T-helper 1 cell treated with Interleukin-12 subunit alpha and Interleukin-12 subunit beta and Interleukin-4 antibody, amounts not matched to agents 30 μg/mL and 1 μg/mL, for 36 hours (primary cell): ENCODE results near the gene DCTN3.

ENCODE experiments used
- H3K27ac Mint-ChIP-seq: one replicate; pipeline ENCODE4 v1.8.0; 2021; ENCODE audit warnings: mild to moderate bottlenecking, mixed read lengths
- H3K27me3 Mint-ChIP-seq: one replicate; pipeline ENCODE4 v1.8.0; 2021; ENCODE audit warnings: low read depth, mixed read lengths
- H3K36me3 Mint-ChIP-seq: one replicate; pipeline ENCODE4 v1.8.0; 2021; ENCODE audit warnings: low read depth, mixed read lengths
- H3K4me1 Mint-ChIP-seq: one replicate; pipeline ENCODE4 v1.8.0; 2021; ENCODE audit warnings: low read depth, mixed read lengths
- H3K4me3 Mint-ChIP-seq: one replicate; pipeline ENCODE4 v1.8.0; 2021; ENCODE audit warnings: mild to moderate bottlenecking, moderate library complexity, mixed read lengths
- H3K9me3 Mint-ChIP-seq: one replicate; pipeline ENCODE4 v1.8.0; 2021; ENCODE audit warnings: mixed read lengths

The DCTN3 gene

GRCh38 chr9:34579104-34579807 lies 41.0 kb downstream of the DCTN3 start:
- no peak overlapping the region for H3K27ac Mint-ChIP-seq
- peaks cover 77% of the 10 kb centered on the region for H3K27me3 Mint-ChIP-seq
- no peaks in the 10 kb centered on the region for H3K9me3 Mint-ChIP-seq
- no peaks in the 10 kb centered on the region for H3K36me3 Mint-ChIP-seq
- H3K4me1 Mint-ChIP-seq, result peaks cover 5% of the 10 kb centered on the region
- H3K4me3 Mint-ChIP-seq, result no peak overlapping the region

- no peaks in the 10 kb centered on the region for H3K9me3 Mint-ChIP-seq
- H3K27ac Mint-ChIP-seq, result no peak overlapping the region
- no peaks in the 10 kb centered on the region for H3K36me3 Mint-ChIP-seq
- peaks cover 5% of the 10 kb centered on the region for H3K4me1 Mint-ChIP-seq
- H3K4me3 Mint-ChIP-seq, result no peak overlapping the region
- peaks cover 69% of the 10 kb centered on the region for H3K27me3 Mint-ChIP-seq
These were observed 41.8 kb downstream of the DCTN3 start for GRCh38 chr9:34578241-34579103.

GRCh38 chr9:34577400-34578240 lies 42.7 kb downstream of the DCTN3 start:
- Mint-ChIP-seq H3K27me3 (peaks cover 62% of the 10 kb centered on the region), H3K4me3 (no peak overlapping the region), H3K36me3 (no peaks in the 10 kb centered on the region)

GRCh38 chr9:34576597-34577399 lies 43.5 kb downstream of the DCTN3 start:
- Mint-ChIP-seq H3K4me1 (peaks cover 5% of the 10 kb centered on the region), H3K27me3 (peaks cover 58% of the 10 kb centered on the region), H3K36me3 (no peaks in the 10 kb centered on the region), H3K4me3 (no peak overlapping the region), H3K27ac (no peak overlapping the region), H3K9me3 (no peaks in the 10 kb centered on the region)

More at GRCh38 chr9:34577400-34578240, 42.7 kb downstream of the DCTN3 start:
- no peak overlapping the region for H3K27ac Mint-ChIP-seq
- peaks cover 5% of the 10 kb centered on the region for H3K4me1 Mint-ChIP-seq
- no peaks in the 10 kb centered on the region for H3K9me3 Mint-ChIP-seq

- H3K9me3 Mint-ChIP-seq, result no peaks in the 10 kb centered on the region
- H3K27ac Mint-ChIP-seq, result no peak overlapping the region
- no peaks in the 10 kb centered on the region for H3K36me3 Mint-ChIP-seq
- H3K4me1 Mint-ChIP-seq, result peaks cover 5% of the 10 kb centered on the region
- peaks cover 50% of the 10 kb centered on the region for H3K27me3 Mint-ChIP-seq
- no peak overlapping the region for H3K4me3 Mint-ChIP-seq
These were observed 44.3 kb downstream of the DCTN3 start for GRCh38 chr9:34575862-34576596.

GRCh38 chr9:34575241-34575640 lies 45.1 kb downstream of the DCTN3 start:
- peaks cover 45% of the 10 kb centered on the region for H3K27me3 Mint-ChIP-seq

GRCh38 chr9:34574571-34574970 lies 45.7 kb downstream of the DCTN3 start:
- Mint-ChIP-seq H3K27ac (no peak overlapping the region), H3K36me3 (no peaks in the 10 kb centered on the region), H3K9me3 (no peaks in the 10 kb centered on the region), H3K4me3 (no peak overlapping the region), H3K4me1 (peaks cover 5% of the 10 kb centered on the region), H3K27me3 (peaks cover 43% of the 10 kb centered on the region)

More at GRCh38 chr9:34575241-34575640, 45.1 kb downstream of the DCTN3 start:
- Mint-ChIP-seq H3K36me3 (no peaks in the 10 kb centered on the region), H3K27ac (no peak overlapping the region), H3K4me1 (peaks cover 5% of the 10 kb centered on the region), H3K4me3 (no peak overlapping the region), H3K9me3 (no peaks in the 10 kb centered on the region)

- Mint-ChIP-seq H3K27me3 (peaks cover 35% of the 10 kb centered on the region), H3K4me1 (peaks cover 5% of the 10 kb centered on the region), H3K9me3 (no peaks in the 10 kb centered on the region)
These were observed 46.5 kb downstream of the DCTN3 start for GRCh38 chr9:34573599-34574325.

GRCh38 chr9:34572628-34573027 lies 47.7 kb downstream of the DCTN3 start:
- Mint-ChIP-seq H3K27me3 (peaks cover 26% of the 10 kb centered on the region), H3K36me3 (no peaks in the 10 kb centered on the region), H3K27ac (no peak overlapping the region), H3K4me3 (no peak overlapping the region), H3K9me3 (no peaks in the 10 kb centered on the region), H3K4me1 (peaks cover 5% of the 10 kb centered on the region)

More at GRCh38 chr9:34573599-34574325, 46.5 kb downstream of the DCTN3 start:
- H3K27ac Mint-ChIP-seq, result no peak overlapping the region
- H3K4me3 Mint-ChIP-seq, result no peak overlapping the region
- H3K36me3 Mint-ChIP-seq, result no peaks in the 10 kb centered on the region

- Mint-ChIP-seq H3K36me3 (no peaks in the 10 kb centered on the region), H3K27me3 (peaks cover 21% of the 10 kb centered on the region), H3K4me1 (peaks cover under 1% of the 10 kb centered on the region), H3K27ac (no peak overlapping the region), H3K4me3 (no peak overlapping the region), H3K9me3 (no peaks in the 10 kb centered on the region)
These were observed 48.2 kb downstream of the DCTN3 start for GRCh38 chr9:34572092-34572491.

GRCh38 chr9:34571481-34571810 lies 48.8 kb downstream of the DCTN3 start:
- Mint-ChIP-seq H3K36me3 (no peaks in the 10 kb centered on the region), H3K4me1 (no peaks in the 10 kb centered on the region), H3K9me3 (no peaks in the 10 kb centered on the region), H3K27me3 (peaks cover 16% of the 10 kb centered on the region), H3K4me3 (no peak overlapping the region), H3K27ac (no peak overlapping the region)

GRCh38 chr9:34570809-34571480 lies 49.4 kb downstream of the DCTN3 start:
- Mint-ChIP-seq H3K27ac (no peak overlapping the region), H3K27me3 (peaks cover 11% of the 10 kb centered on the region), H3K36me3 (no peaks in the 10 kb centered on the region), H3K9me3 (no peaks in the 10 kb centered on the region), H3K4me1 (no peaks in the 10 kb centered on the region), H3K4me3 (no peak overlapping the region)
